ENCODE results near the gene VSTM5.

DNA sequence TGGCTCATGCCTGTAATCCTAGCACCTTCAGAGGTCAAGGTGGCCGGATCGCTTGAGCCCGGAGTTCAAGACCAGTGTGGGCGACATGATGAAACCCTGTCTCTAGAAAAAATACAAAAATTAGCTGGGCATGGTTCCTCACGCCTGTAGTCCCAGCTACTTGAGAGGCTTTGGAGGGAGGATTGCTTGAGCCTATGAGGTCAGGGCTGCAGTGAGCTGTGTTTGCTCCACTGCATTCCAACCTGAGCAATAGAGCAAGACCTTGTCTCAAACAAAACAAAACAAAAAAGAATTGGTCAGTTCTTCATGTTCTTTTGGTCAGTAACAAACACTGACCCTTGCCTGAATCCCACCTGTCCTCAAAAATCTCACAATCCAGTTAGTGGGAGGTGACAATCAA lies 36.7 kb upstream of the VSTM5 start:
- TF ChIP-seq ZC3H10 (CRISPR knock-in tag; IDR thresholded peaks at IDR 0.05) (no peak), ZNF565 (CRISPR knock-in tag; conservative IDR thresholded peaks at IDR 0.05; ENCODE audit: low read depth) (no peak), ISL1 (CRISPR knock-in tag; IDR thresholded peaks at IDR 0.05) (no peak), RARB (CRISPR knock-in tag; IDR thresholded peaks at IDR 0.05) (no peak), OSR1 (CRISPR knock-in tag; IDR thresholded peaks at IDR 0.05) (no peak), ZFP3 (CRISPR knock-in tag; IDR thresholded peaks at IDR 0.05) (no peak), PPARA (CRISPR knock-in tag; IDR thresholded peaks at IDR 0.05; ENCODE audit: borderline replicate concordance) (no peak), ARNTL (CRISPR knock-in tag; IDR thresholded peaks at IDR 0.05; ENCODE audit: borderline replicate concordance, low read depth) (no peak), GLIS3 (CRISPR knock-in tag; IDR thresholded peaks at IDR 0.05) (no peak)
- TF ChIP-seq, protein P1, sequence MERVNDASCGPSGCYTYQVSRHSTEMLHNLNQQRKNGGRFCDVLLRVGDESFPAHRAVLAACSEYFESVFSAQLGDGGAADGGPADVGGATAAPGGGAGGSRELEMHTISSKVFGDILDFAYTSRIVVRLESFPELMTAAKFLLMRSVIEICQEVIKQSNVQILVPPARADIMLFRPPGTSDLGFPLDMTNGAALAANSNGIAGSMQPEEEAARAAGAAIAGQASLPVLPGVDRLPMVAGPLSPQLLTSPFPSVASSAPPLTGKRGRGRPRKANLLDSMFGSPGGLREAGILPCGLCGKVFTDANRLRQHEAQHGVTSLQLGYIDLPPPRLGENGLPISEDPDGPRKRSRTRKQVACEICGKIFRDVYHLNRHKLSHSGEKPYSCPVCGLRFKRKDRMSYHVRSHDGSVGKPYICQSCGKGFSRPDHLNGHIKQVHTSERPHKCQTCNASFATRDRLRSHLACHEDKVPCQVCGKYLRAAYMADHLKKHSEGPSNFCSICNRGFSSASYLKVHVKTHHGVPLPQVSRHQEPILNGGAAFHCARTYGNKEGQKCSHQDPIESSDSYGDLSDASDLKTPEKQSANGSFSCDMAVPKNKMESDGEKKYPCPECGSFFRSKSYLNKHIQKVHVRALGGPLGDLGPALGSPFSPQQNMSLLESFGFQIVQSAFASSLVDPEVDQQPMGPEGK (CRISPR knock-in tag; IDR thresholded peaks at IDR 0.05; ENCODE audit: borderline replicate concordance), result no peak
- TF ChIP-seq, protein P2, sequence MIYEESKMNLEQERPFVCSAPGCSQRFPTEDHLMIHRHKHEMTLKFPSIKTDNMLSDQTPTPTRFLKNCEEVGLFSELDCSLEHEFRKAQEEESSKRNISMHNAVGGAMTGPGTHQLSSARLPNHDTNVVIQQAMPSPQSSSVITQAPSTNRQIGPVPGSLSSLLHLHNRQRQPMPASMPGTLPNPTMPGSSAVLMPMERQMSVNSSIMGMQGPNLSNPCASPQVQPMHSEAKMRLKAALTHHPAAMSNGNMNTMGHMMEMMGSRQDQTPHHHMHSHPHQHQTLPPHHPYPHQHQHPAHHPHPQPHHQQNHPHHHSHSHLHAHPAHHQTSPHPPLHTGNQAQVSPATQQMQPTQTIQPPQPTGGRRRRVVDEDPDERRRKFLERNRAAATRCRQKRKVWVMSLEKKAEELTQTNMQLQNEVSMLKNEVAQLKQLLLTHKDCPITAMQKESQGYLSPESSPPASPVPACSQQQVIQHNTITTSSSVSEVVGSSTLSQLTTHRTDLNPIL (CRISPR knock-in tag; IDR thresholded peaks at IDR 0.05; ENCODE audit: low read depth), result no peak
- TF ChIP-seq, protein P3, sequence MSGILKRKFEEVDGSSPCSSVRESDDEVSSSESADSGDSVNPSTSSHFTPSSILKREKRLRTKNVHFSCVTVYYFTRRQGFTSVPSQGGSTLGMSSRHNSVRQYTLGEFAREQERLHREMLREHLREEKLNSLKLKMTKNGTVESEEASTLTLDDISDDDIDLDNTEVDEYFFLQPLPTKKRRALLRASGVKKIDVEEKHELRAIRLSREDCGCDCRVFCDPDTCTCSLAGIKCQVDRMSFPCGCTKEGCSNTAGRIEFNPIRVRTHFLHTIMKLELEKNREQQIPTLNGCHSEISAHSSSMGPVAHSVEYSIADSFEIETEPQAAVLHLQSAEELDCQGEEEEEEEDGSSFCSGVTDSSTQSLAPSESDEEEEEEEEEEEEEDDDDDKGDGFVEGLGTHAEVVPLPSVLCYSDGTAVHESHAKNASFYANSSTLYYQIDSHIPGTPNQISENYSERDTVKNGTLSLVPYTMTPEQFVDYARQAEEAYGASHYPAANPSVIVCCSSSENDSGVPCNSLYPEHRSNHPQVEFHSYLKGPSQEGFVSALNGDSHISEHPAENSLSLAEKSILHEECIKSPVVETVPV (CRISPR knock-in tag; IDR thresholded peaks at IDR 0.05), result no peak
- TF ChIP-seq, protein P4, sequence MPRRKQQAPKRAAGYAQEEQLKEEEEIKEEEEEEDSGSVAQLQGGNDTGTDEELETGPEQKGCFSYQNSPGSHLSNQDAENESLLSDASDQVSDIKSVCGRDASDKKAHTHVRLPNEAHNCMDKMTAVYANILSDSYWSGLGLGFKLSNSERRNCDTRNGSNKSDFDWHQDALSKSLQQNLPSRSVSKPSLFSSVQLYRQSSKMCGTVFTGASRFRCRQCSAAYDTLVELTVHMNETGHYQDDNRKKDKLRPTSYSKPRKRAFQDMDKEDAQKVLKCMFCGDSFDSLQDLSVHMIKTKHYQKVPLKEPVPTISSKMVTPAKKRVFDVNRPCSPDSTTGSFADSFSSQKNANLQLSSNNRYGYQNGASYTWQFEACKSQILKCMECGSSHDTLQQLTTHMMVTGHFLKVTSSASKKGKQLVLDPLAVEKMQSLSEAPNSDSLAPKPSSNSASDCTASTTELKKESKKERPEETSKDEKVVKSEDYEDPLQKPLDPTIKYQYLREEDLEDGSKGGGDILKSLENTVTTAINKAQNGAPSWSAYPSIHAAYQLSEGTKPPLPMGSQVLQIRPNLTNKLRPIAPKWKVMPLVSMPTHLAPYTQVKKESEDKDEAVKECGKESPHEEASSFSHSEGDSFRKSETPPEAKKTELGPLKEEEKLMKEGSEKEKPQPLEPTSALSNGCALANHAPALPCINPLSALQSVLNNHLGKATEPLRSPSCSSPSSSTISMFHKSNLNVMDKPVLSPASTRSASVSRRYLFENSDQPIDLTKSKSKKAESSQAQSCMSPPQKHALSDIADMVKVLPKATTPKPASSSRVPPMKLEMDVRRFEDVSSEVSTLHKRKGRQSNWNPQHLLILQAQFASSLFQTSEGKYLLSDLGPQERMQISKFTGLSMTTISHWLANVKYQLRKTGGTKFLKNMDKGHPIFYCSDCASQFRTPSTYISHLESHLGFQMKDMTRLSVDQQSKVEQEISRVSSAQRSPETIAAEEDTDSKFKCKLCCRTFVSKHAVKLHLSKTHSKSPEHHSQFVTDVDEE (CRISPR knock-in tag; IDR thresholded peaks at IDR 0.05), result no peak

Measured in SK-N-SH treated with all-trans-retinoic acid at 6 μM for 48 hours (cell line).